ENCODE data around the gene TMEM60. TPM values are rescaled to one million over a fixed set of nuclear protein-coding genes. Genes with fewer than 3 reads are reported as not detected.

Gene TMEM60
- total and polyA plus RNA-seq, 2 donors from 2014 or later = 11.9 to 32.4 TPM

DNA sequence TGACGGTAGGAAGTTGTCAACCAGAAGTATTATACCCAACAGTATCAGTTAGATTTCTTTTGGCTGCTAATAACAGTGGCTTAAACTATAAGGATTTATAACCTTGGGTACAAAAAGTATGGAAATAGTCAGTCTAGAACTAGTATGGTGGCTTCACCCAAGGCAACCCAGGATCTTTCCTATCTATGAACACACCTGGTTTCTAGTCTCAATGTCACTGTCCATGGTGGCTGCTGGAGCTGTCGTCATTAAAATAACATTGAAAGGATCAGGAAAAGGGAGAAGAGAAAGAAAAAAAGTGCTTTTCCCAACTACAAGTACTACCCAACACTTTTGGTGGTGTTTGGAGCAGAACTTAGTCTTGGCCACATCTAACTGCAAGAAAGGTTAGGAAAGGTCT is 28.1 kb upstream of the TMEM60 start:
- TF ChIP-seq, protein P1, sequence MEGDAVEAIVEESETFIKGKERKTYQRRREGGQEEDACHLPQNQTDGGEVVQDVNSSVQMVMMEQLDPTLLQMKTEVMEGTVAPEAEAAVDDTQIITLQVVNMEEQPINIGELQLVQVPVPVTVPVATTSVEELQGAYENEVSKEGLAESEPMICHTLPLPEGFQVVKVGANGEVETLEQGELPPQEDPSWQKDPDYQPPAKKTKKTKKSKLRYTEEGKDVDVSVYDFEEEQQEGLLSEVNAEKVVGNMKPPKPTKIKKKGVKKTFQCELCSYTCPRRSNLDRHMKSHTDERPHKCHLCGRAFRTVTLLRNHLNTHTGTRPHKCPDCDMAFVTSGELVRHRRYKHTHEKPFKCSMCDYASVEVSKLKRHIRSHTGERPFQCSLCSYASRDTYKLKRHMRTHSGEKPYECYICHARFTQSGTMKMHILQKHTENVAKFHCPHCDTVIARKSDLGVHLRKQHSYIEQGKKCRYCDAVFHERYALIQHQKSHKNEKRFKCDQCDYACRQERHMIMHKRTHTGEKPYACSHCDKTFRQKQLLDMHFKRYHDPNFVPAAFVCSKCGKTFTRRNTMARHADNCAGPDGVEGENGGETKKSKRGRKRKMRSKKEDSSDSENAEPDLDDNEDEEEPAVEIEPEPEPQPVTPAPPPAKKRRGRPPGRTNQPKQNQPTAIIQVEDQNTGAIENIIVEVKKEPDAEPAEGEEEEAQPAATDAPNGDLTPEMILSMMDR (IDR thresholded peaks at IDR 0.05; ENCODE audit: borderline replicate concordance, extremely low read depth, insufficient read depth) = no peak
- DNase-seq (no peak), FAIRE-seq (no peak)
- H3K27me3 ChIP-seq (ENCODE audit: control insufficient read depth, insufficient read depth, low read length) = no peaks in the 10 kb centered on the region
- no peak overlapping the region for H3K27ac ChIP-seq (ENCODE audit: low read depth in 2 of 2, low read length in 2 of 2)
- intact Hi-C loops (cut with DNase I) = no loop called here
- peaks cover 0 to 14% (median 0%) of the 10 kb centered on the region in 3 donors for H3K9me3 ChIP-seq (ENCODE audit: control insufficient read depth in 2 of 3, insufficient read depth in 1 of 3, low read length in 3 of 3)
- no peaks in the 10 kb centered on the region for H3K36me3 ChIP-seq (ENCODE audit: control insufficient read depth in 2 of 3, insufficient read depth in 3 of 3, low read length in 3 of 3)
- H3K9ac ChIP-seq (ENCODE audit: low read length in 3 of 3) = no peak overlapping the region
- no peaks in the 10 kb centered on the region for H3K4me1 ChIP-seq (ENCODE audit: control insufficient read depth in 2 of 3, insufficient read depth in 2 of 3, low read depth in 1 of 3, low read length in 3 of 3)
- no peak overlapping the region for H3K4me3 ChIP-seq (ENCODE audit: low read length in 3 of 3)

DNA sequence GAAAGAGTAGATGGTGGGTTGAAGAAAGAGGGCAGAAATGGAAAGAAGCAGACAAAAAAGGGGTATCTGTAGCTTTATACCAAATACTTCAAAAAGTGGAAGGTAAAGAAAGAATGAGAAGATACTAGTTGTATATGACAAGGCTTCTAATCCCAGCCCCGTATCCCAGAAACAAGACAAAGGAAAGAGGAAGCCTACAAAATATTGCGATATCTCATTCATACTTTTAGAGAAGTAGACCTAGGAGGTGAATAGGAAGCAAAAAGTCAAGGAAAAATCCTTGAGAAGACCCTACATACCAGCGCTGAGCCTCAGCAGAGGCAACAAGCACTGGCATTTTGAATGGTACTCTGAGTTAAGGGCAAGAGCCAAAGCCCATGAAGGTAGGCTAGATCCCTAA is 26.9 kb upstream of the TMEM60 start:
- Histone ChIP-seq H3K36me3 (ENCODE audit: control insufficient read depth in 2 of 3, insufficient read depth in 3 of 3, low read length in 3 of 3) (no peaks in the 10 kb centered on the region), H3K4me3 (ENCODE audit: low read length in 3 of 3) (no peak overlapping the region), H3K9me3 (ENCODE audit: control insufficient read depth in 2 of 3, insufficient read depth in 1 of 3, low read length in 3 of 3) (peaks cover 1 to 26% (median 6%) of the 10 kb centered on the region in 3 donors), H3K4me1 (ENCODE audit: control insufficient read depth in 2 of 3, insufficient read depth in 2 of 3, low read depth in 1 of 3, low read length in 3 of 3) (no peaks in the 10 kb centered on the region), H3K9ac (ENCODE audit: low read length in 3 of 3) (no peak overlapping the region), H3K27me3 (ENCODE audit: control insufficient read depth, insufficient read depth, low read length) (no peaks in the 10 kb centered on the region), H3K27ac (ENCODE audit: low read depth in 2 of 2, low read length in 2 of 2) (no peak overlapping the region)
- intact Hi-C loops (cut with DNase I) = no loop called here
- DNase-seq (no peak), FAIRE-seq (no peak)
- TF ChIP-seq, protein P1 (IDR thresholded peaks at IDR 0.05; ENCODE audit: borderline replicate concordance, extremely low read depth, insufficient read depth) = no peak

DNA sequence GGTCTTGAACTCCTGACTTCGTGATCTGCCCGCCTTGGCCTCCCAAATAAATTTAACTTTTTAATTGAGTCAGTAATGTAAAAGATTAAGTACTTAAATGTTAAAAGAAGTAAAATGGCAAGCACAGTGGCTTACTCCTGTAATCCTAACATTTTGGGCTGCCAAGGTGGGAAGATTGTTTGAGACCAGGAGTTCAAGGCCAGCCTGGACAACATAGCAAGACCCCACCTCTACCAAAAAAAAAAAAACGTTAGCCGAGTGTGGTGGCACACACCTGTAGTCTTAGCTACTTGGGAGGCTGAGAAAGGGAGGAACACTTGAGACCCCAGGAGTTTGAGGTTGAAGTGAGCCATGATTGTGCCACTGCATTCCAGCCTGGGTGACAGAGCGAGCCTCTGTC is 26.4 kb upstream of the TMEM60 start:
- peaks cover 1 to 29% (median 6%) of the 10 kb centered on the region in 3 donors for H3K9me3 ChIP-seq (ENCODE audit: control insufficient read depth in 2 of 3, insufficient read depth in 1 of 3, low read length in 3 of 3)
- H3K4me3 ChIP-seq (ENCODE audit: low read length in 3 of 3) = no peak overlapping the region
- H3K36me3 ChIP-seq (ENCODE audit: control insufficient read depth in 2 of 3, insufficient read depth in 3 of 3, low read length in 3 of 3) = no peaks in the 10 kb centered on the region
- intact Hi-C loops (cut with DNase I) = no loop called here
- TF ChIP-seq, protein P1 (IDR thresholded peaks at IDR 0.05; ENCODE audit: borderline replicate concordance, extremely low read depth, insufficient read depth) = no peak
- no peaks in the 10 kb centered on the region for H3K27me3 ChIP-seq (ENCODE audit: control insufficient read depth, insufficient read depth, low read length)
- DNase-seq = no peak
- FAIRE-seq = no peak
- H3K4me1 ChIP-seq (ENCODE audit: control insufficient read depth in 2 of 3, insufficient read depth in 2 of 3, low read depth in 1 of 3, low read length in 3 of 3) = no peaks in the 10 kb centered on the region
- H3K27ac ChIP-seq (ENCODE audit: low read depth in 2 of 2, low read length in 2 of 2) = no peak overlapping the region
- no peak overlapping the region for H3K9ac ChIP-seq (ENCODE audit: low read length in 3 of 3)

DNA sequence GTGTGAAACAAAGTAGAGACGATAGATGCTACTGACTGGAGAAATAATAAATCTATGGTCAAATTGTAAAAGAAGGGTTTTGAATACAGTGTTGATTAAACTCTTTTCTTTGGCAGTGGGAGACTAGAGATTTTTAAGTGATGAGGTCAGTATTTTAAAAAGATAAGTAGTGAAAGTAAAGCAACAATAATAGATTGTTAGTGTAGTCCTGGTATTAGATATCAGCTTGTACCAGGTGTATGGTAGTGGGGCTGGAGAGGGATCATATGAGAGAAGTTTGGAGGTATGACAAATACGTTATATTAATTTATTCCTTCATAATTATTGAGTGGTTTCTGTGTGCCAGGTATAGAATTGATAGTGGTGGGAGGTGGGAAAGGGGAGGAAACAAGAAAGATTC is 25.6 kb upstream of the TMEM60 start:
- no peak overlapping the region for H3K4me3 ChIP-seq (ENCODE audit: low read length in 3 of 3)
- intact Hi-C loops (cut with DNase I) = no loop called here
- H3K9ac ChIP-seq (ENCODE audit: low read length in 3 of 3) = no peak overlapping the region
- TF ChIP-seq, protein P1 (IDR thresholded peaks at IDR 0.05; ENCODE audit: borderline replicate concordance, extremely low read depth, insufficient read depth) = no peak
- no peak overlapping the region for H3K27ac ChIP-seq (ENCODE audit: low read depth in 2 of 2, low read length in 2 of 2)
- DNase-seq = no peak
- no peaks in the 10 kb centered on the region for H3K4me1 ChIP-seq (ENCODE audit: control insufficient read depth in 2 of 3, insufficient read depth in 2 of 3, low read depth in 1 of 3, low read length in 3 of 3)
- H3K9me3 ChIP-seq (ENCODE audit: control insufficient read depth in 2 of 3, insufficient read depth in 1 of 3, low read length in 3 of 3) = peaks cover 1 to 35% (median 6%) of the 10 kb centered on the region in 3 donors
- H3K36me3 ChIP-seq (ENCODE audit: control insufficient read depth in 2 of 3, insufficient read depth in 3 of 3, low read length in 3 of 3) = no peaks in the 10 kb centered on the region
- FAIRE-seq = no peak
- no peaks in the 10 kb centered on the region for H3K27me3 ChIP-seq (ENCODE audit: control insufficient read depth, insufficient read depth, low read length)

All from kidney (tissue), 14 donors.